Fibroblast of peridontal ligament (primary cell): ENCODE data around the gene RPL32.

ENCODE experiments used
- DNase-seq: peaks from one replicate; pipeline ENCODE4 v3.0.0-alpha.2; 2010; ENCODE audit errors: extremely low read depth

RPL32 gene

GRCh38 chr3:12833222-12834161 is 7.9 kb downstream of the RPL32 start:
- DNase-seq: peak; percentile 62

- no peak for DNase-seq
Measured at GRCh38 chr3:12832350-12833221, 8.8 kb downstream of the RPL32 start.

- DNase-seq: no peak
Measured at GRCh38 chr3:12831301-12831866, 10.0 kb downstream of the RPL32 start.

GRCh38 chr3:12830785-12831156 is 10.6 kb downstream of the RPL32 start:
- DNase-seq: no peak

GRCh38 chr3:12829886-12830784 is 11.2 kb downstream of the RPL32 start:
- no peak for DNase-seq

- no peak for DNase-seq
Measured at GRCh38 chr3:12829404-12829803, 12.0 kb downstream of the RPL32 start.

- DNase-seq: no peak
Measured at GRCh38 chr3:12828751-12829150, 12.6 kb downstream of the RPL32 start.

- DNase-seq: no peak
Measured at GRCh38 chr3:12825156-12825555, 16.2 kb downstream of the RPL32 start.

- DNase-seq: no peak
Measured at GRCh38 chr3:12824299-12824698, 17.1 kb downstream of the RPL32 start.

GRCh38 chr3:12822725-12823373 is 18.5 kb downstream of the RPL32 start:
- peak; percentile 65 for DNase-seq

GRCh38 chr3:12818773-12819172 is 22.6 kb downstream of the RPL32 start:
- DNase-seq: no peak

- DNase-seq: no peak
Measured at GRCh38 chr3:12818273-12818672, 23.1 kb downstream of the RPL32 start.

GRCh38 chr3:12817343-12817710 is 24.0 kb downstream of the RPL32 start:
- no peak for DNase-seq

- no peak for DNase-seq
Measured at GRCh38 chr3:12816521-12817342, 24.6 kb downstream of the RPL32 start.

GRCh38 chr3:12815719-12816118 is 25.6 kb downstream of the RPL32 start:
- no peak for DNase-seq

- no peak for DNase-seq
Measured at GRCh38 chr3:12815078-12815477, 26.3 kb downstream of the RPL32 start.

GRCh38 chr3:12813967-12814366 is 27.4 kb downstream of the RPL32 start:
- no peak for DNase-seq

- DNase-seq: no peak
Measured at GRCh38 chr3:12812812-12813211, 28.6 kb downstream of the RPL32 start.

- no peak for DNase-seq
Measured at GRCh38 chr3:12810961-12811360, 30.4 kb downstream of the RPL32 start.
